NCI-H345 treated with DMSO at 0.1 percent for 48 hours (cell line): ENCODE data around the gene NEURL2.

Experiments
- DNase-seq: peaks from one replicate; lab custom pipeline; 2025; ENCODE audit not compliant: unreplicated experiment; lab: John Stamatoyannopoulos, UW

Gene NEURL2

DNA sequence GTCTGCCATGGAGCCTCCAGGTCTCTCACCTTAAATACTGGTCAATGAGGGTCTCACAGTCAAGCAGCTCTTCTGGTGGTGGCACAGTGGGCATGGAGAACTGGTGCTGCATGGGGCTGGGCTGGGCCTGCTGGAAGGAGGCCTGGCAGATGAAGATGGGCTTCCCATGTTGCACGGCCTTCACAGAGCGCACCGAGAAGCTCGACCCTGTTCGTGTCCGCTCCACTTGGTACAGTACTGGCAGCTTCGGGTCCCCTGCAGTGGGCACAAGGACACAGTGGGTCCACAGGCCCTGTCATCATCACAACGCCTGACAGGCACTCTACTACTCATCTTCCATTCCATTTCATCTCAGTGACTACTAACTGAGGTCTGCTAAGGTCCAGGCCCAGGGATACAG is 42.6 kb downstream of the NEURL2 start:
- DNase-seq: no peak

DNA sequence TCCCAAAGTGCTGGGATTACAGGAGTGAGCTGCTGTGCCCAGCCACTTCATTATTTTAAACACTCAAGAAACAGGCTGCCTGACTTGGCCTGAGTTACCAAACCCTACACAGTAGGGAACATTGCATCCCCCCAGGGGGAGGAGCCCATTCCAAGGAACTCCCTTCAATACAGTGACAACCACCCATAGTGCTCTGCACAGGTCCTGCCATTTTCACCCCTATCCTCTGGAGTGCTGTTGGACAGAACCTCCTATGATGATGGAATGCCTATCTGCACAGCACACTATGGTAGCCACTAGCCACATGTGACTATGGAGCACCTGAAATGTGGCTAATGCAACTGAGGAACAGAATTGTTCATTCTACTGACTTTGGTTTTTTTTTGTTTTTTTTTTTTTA is 45.6 kb downstream of the NEURL2 start:
- DNase-seq: no peak

DNA sequence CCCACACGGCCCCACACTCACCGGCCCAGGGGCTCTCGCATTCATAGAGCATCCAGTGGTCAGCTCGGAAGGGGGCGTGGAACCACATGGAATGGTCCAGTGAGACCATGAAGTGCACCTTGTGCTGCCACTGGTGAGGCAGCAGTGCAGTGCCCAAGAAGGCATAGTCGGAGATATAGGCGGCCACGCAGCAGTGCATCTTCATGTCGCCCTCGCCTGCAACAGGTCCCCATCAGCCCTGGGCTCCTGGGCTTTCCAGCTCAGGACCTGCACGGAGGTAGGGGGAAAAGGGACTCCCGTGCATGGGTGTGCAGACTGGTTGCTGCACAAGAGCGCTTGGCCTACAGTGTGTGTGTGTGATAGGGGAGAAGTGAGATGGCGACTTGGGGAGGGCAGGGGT is 47.5 kb downstream of the NEURL2 start:
- DNase-seq: no peak

DNA sequence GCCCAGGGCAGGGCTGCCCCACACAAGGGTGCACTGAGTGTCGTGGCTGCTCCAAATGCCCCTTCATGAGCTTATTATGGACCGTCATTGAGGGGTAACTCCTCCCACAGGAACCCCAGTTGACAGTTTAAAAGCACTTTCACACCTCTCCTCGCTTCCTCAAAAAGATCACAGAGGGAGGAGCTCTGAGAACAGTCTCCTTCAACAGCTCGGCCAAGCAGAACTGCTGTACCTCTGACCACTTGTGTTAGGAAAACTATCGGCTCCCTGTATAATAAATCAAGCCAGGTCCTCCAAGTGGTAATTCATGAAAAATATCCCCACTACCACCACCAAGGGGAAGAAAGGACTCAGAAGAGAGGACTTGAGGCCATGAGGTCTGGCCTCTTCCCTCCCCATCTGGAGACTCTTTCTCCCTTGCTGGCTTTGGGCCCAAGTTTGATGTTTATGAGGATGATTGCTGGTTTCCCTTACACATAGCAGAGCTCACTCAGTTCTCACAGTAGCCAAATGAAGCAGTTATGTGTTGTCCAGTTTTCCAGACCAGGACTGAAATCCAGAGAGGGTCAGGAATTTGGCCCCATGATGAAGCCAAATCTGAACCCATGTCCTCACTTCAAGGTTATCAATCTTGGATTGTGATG is 48.7 kb downstream of the NEURL2 start:
- no peak for DNase-seq

DNA sequence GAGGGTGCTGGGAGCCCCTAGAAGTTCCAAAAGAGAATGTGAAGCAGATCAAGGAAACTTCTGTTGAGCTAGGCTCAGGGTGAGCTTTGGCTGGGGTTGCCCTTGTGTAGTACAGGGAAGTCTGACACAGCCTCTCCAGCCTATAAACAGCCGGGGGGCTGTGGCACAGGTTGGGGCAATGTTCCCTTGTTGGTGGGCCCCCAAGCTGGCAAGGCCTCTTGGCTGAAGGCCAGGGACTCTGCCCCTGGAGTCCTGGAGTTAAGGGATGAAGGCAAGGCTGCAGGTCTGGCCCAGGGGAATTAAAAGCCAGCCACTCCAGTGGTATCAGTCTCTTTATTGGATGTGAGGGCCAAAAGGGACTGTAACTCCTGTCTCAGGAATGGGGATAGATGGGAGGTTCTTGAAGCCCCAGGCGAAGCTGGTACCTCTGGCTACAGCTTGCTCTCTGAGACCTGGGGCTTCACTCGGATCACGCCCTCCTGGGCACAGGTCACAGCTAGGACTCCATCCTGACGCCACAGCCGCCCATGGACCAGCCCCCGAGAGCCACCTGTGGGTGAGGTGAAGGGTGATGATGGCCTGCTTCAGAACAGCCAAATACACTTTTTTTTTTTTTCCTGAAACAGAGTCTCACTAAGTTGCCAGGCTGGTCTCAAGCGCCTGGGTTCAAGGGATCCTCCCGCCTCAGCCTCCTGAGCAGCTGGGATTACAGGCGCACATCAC is 49.4 kb downstream of the NEURL2 start:
- DNase-seq: no peak

DNA sequence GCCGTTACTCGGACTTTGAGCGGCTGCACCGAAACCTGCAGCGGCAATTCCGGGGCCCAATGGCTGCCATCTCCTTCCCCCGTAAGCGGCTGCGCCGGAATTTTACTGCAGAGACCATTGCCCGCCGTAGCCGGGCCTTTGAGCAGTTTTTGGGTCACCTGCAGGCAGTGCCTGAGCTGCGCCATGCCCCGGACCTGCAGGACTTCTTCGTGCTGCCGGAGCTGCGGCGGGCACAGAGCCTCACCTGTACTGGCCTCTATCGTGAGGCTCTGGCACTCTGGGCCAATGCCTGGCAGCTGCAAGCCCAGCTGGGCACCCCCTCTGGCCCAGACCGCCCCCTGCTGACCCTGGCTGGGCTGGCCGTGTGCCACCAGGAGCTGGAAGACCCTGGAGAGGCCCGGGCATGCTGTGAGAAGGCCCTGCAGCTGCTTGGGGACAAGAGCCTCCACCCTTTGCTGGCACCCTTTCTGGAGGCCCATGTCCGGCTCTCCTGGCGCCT is 50.3 kb downstream of the NEURL2 start:
- DNase-seq: no peak
